Osteocyte (in vitro differentiated cells): ENCODE measurements around the gene L3MBTL2. TPM values are rescaled to one million over a fixed set of nuclear protein-coding genes. Genes with fewer than 3 reads are reported as not detected.

ENCODE experiments used
- DNase-seq: peaks from one replicate; pipeline ENCODE4 v3.0.0; 2021; ENCODE audit warnings: mixed read lengths; ENCODE audit not compliant: unreplicated experiment; ENCODE audit errors: extremely low spot score
- H3K27ac Mint-ChIP-seq: one replicate; pipeline ENCODE4 v1.8.0; 2021; ENCODE audit warnings: mild to moderate bottlenecking, mixed read lengths; ENCODE audit not compliant: unreplicated experiment
- H3K27me3 Mint-ChIP-seq: one replicate; pipeline ENCODE4 v1.8.0; 2021; ENCODE audit warnings: mixed read lengths; ENCODE audit not compliant: unreplicated experiment
- H3K36me3 Mint-ChIP-seq: one replicate; pipeline ENCODE4 v1.8.0; 2021; ENCODE audit warnings: mixed read lengths; ENCODE audit not compliant: unreplicated experiment
- H3K4me1 Mint-ChIP-seq: one replicate; pipeline ENCODE4 v1.8.0; 2021; ENCODE audit warnings: mixed read lengths; ENCODE audit not compliant: unreplicated experiment
- H3K4me3 Mint-ChIP-seq: one replicate; pipeline ENCODE4 v1.8.0; 2021; ENCODE audit warnings: mild to moderate bottlenecking, moderate library complexity, mixed read lengths; ENCODE audit not compliant: unreplicated experiment
- H3K9me3 Mint-ChIP-seq: one replicate; pipeline ENCODE4 v1.8.0; 2021; ENCODE audit warnings: mixed read lengths; ENCODE audit not compliant: unreplicated experiment
- total RNA-seq: library from RNA; stranded (reverse); gene quantifications from 2 replicates; pipeline ENCODE4 v1.2.1, GENCODE V29; 2021
- TF ChIP-seq, protein P1 (sequence below): fragments of 200-600 bp; sonication (generic); IDR thresholded peaks from 2 replicates; pipeline ENCODE4 v1.5.0; 2021; ENCODE audit warnings: antibody characterized with exemption, mild to moderate bottlenecking, moderate library complexity

Gene L3MBTL2
- total RNA-seq, 1 donor from 2014 or later = 25.9 TPM

DNA sequence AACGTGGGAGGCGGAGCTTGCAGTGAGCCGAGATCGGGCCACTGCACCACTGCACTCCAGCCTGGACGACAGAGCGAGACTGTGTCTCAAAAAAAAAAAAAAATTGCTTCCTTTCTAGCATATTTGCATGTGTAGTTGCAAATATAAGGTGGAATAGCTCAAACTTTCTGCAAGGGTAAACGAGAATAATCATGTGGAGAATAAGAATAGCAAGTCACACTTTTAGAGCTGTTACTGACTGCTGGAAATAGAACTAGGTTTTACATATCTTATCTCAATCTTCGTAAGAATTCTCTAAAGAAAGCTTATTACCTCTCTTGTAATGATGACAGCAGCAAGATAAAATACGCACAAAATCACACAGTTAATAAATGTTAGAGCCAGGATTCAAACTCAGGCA lies 1.6 kb downstream of the L3MBTL2 start:
- TF ChIP-seq, protein P1, sequence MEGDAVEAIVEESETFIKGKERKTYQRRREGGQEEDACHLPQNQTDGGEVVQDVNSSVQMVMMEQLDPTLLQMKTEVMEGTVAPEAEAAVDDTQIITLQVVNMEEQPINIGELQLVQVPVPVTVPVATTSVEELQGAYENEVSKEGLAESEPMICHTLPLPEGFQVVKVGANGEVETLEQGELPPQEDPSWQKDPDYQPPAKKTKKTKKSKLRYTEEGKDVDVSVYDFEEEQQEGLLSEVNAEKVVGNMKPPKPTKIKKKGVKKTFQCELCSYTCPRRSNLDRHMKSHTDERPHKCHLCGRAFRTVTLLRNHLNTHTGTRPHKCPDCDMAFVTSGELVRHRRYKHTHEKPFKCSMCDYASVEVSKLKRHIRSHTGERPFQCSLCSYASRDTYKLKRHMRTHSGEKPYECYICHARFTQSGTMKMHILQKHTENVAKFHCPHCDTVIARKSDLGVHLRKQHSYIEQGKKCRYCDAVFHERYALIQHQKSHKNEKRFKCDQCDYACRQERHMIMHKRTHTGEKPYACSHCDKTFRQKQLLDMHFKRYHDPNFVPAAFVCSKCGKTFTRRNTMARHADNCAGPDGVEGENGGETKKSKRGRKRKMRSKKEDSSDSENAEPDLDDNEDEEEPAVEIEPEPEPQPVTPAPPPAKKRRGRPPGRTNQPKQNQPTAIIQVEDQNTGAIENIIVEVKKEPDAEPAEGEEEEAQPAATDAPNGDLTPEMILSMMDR = no peak
- peaks cover 13% of the 10 kb centered on the region for H3K36me3 Mint-ChIP-seq
- H3K27me3 Mint-ChIP-seq = peaks cover 9% of the 10 kb centered on the region
- H3K4me1 Mint-ChIP-seq = peaks cover 17% of the 10 kb centered on the region
- no peak overlapping the region for H3K27ac Mint-ChIP-seq
- no peaks in the 10 kb centered on the region for H3K9me3 Mint-ChIP-seq
- DNase-seq = no peak
- H3K4me3 Mint-ChIP-seq = peak overlapping the region; percentile 20

GRCh38 chr22:41215409-41215808 lies 10.3 kb downstream of the L3MBTL2 start:
- H3K4me3 Mint-ChIP-seq = no peak overlapping the region
- peaks cover 35% of the 10 kb centered on the region for H3K36me3 Mint-ChIP-seq
- H3K9me3 Mint-ChIP-seq = no peaks in the 10 kb centered on the region
- H3K4me1 Mint-ChIP-seq = peaks cover 29% of the 10 kb centered on the region
- TF ChIP-seq, protein P1 = no peak
- H3K27ac Mint-ChIP-seq = no peak overlapping the region
- DNase-seq = no peak
- H3K27me3 Mint-ChIP-seq = no peaks in the 10 kb centered on the region

- H3K4me1 Mint-ChIP-seq = peaks cover 29% of the 10 kb centered on the region
- no peak overlapping the region for H3K27ac Mint-ChIP-seq
- no peaks in the 10 kb centered on the region for H3K27me3 Mint-ChIP-seq
- TF ChIP-seq, protein P1 = no peak
- no peak for DNase-seq
- H3K36me3 Mint-ChIP-seq = peaks cover 31% of the 10 kb centered on the region
- no peak overlapping the region for H3K4me3 Mint-ChIP-seq
- H3K9me3 Mint-ChIP-seq = no peaks in the 10 kb centered on the region
Measured at GRCh38 chr22:41215926-41216325, 10.8 kb downstream of the L3MBTL2 start.

DNA sequence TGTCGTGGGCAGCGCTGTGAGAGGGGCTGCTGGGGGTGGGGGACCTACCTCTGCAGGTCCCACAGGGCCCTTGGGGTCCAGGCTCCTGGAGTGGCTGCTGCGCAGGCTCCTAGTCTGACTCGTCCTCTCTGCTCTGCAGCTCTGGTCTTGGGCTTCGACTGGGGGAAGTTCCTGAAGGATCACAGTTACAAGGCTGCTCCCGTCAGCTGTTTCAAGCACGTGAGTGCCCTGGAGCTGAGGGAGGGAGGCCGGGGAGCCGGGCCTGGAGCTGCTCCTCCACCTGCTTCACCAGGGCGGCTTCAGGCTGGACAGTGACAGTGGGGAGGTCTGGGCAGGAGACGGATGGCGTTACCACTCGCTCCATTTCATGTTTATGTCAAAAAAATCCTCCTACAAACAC lies 11.9 kb downstream of the L3MBTL2 start:
- Mint-ChIP-seq H3K27ac (peak overlapping the region; percentile 94), H3K4me1 (peaks cover 29% of the 10 kb centered on the region)
- no peak for DNase-seq

GRCh38 chr22:41217553-41218157 lies 12.5 kb downstream of the L3MBTL2 start:
- H3K4me1 Mint-ChIP-seq = peaks cover 29% of the 10 kb centered on the region
- H3K36me3 Mint-ChIP-seq = peaks cover 31% of the 10 kb centered on the region
- H3K27me3 Mint-ChIP-seq = no peaks in the 10 kb centered on the region
- H3K4me3 Mint-ChIP-seq = peak overlapping the region; percentile 53
- DNase-seq = no peak
- H3K27ac Mint-ChIP-seq = peak overlapping the region; percentile 94
- no peaks in the 10 kb centered on the region for H3K9me3 Mint-ChIP-seq
- TF ChIP-seq, protein P1 = no peak

More for the DNA sequence above, 11.9 kb downstream of the L3MBTL2 start:
- H3K27me3 Mint-ChIP-seq = no peaks in the 10 kb centered on the region
- no peaks in the 10 kb centered on the region for H3K9me3 Mint-ChIP-seq
- TF ChIP-seq, protein P1 = no peak
- H3K4me3 Mint-ChIP-seq = no peak overlapping the region
- H3K36me3 Mint-ChIP-seq = peaks cover 34% of the 10 kb centered on the region
